Activated CD4-positive, alpha-beta T cell treated with anti-CD3 and anti-CD28 coated beads, Interleukin-2, amount 50 U/mL, for 48 hours (primary cell): Measurements from ENCODE around the gene MAP3K8.
A peak's percentile ranks its signal among the peaks of the same experiment; 100 is the strongest.

ENCODE experiments used
- DNase-seq, 2 experiments: peaks; one replicate each; pipeline ENCODE4 v3.0.0-alpha.2; 2020

The MAP3K8 gene

DNA sequence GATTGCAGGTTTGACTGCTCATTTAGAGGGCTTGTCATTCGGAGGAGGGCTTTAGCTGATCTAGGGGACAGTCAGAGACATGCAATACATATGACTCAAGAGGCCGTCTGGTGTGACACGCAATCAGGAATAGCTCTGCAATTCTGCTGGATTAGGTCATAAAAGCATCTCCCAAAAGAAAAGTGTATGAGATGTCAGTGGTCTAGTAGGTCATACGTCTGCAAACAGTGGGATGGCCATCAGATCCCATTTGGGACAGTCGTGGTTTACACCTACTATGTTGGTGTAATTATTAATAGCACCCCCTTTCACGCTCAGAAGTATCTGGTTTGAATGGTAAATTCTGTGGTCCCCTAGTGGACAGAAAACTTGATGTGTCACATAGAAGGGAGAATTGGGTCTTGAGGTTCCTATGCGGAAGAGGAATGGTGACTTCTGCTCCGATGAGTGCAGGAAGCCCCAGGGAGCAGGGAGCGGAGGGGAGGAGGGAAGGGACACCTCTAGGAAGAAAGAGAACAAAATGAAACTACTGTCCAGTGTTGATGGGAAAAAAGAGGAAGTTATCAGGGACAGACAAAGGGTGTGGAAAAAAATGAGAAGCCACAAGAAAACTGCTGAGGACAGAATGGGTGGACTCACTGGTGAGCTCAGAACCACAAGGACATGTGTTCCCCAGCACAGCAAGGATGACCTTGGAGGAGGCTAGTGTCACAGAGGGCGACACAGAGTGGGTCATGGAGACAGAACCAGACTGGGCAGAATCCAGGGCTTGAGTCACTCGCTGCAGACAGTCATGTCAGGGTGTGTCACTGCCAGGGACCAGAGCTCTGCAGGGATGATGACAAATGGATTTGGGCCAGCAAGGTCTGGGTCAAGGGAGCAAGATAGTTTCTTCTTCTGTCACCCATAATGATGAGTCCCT, 59.9 kb downstream of the MAP3K8 start:
- DNase-seq, result no peak

DNA sequence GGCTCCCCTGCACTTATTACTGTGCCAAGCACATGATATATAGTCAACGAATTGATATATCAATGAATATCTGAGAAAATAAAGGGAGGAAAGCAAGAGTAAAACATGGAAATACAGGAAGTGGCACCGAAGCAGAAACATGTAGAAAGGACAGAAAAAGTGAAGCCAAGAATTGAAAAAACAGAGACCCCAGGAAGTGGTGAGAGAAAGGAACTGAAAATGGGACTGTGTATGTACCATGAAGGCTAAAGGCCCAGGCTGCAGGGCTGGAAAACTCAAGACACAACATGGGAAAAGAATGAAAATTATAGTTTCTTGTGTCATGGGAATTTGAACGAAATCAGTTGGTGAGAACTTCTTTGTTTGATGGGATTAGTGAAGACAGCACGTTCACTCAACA, 60.6 kb downstream of the MAP3K8 start:
- no peak for DNase-seq

DNA sequence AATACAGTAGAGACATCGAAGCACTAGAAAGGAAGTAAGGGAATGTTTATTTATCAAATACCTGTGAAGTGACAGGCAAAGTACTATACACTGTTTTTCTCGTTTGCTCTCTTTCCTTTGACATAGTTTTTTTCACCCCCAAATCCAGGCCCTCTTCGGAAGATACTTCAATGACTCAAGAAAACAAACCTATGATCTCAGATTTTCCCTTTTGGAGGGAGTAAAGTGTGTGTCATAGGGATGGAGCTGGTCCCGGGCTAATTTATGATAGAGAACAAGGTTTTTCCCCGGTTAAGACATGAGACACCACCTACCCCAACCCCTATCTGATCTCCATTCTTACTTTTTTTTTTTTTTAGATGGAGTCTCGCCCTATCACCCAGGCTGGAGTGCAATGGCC, 61.7 kb downstream of the MAP3K8 start:
- no peak for DNase-seq

DNA sequence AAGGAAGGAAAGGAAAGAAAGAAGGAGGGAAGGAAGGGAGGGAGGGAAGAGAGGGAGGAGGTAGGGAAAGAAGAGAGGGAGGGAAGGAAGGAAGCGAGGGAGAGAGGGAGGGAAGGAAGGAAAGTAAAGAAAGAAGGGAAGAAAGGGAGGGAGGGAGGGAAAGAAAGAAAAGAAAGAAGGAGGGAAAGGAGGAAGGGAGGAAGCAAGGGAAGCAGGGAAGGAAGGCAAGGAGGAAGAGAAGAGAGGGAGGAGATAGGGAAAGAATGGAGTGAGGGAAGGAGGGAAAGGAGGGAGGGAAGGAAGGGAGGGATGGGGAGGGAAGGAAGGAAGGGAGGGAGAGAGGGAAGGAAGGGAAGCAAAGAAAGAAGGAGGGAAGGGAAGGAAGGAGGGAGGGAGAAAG, 65.8 kb downstream of the MAP3K8 start:
- no peak for DNase-seq

DNA sequence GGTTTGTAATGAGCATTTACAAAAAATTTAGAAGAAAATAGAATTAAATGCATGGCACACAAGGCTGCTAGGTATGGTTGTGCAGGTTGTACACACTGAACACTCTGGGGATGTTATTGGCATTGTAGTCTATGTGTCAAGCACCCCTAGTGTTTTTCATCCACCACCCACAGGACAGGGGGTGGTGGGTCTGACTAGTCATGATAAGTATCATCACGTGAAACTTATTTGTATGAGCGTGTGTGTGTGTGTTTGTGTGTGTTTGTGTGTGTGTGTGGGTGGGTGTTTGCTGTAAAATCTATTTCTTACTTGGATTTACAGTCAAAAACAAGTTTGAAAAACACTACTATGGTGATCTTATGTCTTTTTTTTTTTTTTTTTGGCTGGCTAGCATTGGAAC, 66.5 kb downstream of the MAP3K8 start:
- no peak for DNase-seq

DNA sequence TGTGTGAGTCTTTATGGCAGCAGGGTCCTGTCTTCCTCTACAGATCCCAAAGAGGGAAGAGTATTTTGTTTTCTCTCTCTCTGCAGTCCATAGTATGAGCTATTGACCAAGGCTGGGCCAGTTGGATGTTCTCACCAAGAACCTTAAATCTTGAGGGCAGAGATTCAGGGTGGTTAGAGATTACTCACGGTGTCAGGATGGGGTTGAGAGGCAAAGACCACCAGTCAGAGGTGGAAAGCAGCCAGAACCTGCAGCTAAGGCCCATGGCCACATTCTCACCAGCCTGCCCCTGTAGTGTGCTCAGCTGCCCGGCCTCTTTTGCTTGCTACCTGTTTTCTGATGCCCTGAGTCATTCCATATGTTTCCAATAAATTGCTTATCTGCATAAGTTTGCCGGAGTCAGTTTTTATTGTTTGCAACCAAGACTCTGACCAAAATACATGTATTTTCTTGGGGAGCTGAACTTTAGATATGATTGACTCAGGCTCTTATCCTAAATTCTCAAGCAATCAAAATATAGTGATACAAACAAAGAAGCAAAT, 67.0 kb downstream of the MAP3K8 start:
- DNase-seq, result no peak

DNA sequence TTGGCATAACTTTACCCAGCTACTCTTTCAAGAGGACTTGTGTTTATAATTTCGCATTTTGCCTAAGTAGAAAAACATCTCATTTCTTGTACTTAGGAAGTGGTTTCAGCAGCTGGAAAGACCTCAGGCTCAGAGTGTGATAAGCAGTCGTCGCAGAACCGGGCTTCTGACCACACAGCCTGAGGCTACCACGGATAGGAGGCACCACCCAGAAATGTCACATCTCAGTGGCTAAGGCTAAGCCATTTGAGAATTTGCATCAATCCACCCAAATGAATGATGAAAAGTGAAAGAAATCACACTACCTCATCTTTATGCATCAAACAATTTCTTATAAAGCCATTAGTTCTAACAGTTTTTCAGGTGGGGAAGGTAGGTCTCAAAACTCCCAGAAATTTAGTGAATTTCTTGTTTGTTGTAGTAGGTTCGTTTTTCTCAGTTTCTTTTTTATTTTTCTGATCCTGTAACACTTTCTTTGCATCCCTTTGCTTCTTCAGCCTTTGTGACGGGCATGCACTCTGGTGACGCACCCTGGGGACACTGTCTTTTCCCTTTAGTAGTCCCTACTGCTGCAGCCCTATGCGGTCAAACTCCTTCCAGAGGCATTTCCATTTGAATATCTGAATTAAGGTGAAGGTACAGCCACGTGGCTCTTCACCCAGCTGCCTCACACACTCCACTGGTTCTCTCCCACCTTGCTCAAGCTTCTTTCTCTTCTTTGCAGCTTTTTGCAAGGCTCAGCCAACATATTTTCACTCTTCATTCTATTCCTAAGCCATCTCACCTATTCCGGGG, 68.5 kb downstream of the MAP3K8 start:
- DNase-seq, result no peak

DNA sequence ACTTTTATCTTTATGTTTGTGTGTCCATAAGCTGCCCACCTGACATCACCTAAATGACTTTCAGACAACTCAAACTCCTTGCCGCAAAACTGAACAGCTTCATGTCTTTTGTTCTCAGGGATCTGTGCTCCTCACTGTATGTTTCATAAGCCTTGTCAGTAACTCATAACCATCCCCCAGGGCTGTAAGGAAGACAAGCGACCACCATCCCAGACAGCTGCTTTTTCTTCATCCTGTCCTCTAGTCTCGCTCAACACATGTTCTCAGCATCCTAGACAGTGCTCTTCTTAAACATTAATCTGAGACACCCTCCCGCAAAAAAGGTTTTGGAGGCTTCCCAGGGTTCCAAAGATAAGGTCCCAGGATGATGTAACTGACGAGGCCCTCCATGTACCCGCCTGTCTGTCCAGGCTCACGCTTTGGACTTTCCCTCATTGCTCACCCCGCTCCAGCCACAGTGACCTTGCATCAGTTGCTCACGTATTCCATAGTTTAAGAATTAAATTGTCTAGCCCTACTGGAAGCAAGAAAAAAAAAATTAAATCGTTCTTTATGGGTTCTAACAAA, 69.8 kb downstream of the MAP3K8 start:
- no peak for DNase-seq

DNA sequence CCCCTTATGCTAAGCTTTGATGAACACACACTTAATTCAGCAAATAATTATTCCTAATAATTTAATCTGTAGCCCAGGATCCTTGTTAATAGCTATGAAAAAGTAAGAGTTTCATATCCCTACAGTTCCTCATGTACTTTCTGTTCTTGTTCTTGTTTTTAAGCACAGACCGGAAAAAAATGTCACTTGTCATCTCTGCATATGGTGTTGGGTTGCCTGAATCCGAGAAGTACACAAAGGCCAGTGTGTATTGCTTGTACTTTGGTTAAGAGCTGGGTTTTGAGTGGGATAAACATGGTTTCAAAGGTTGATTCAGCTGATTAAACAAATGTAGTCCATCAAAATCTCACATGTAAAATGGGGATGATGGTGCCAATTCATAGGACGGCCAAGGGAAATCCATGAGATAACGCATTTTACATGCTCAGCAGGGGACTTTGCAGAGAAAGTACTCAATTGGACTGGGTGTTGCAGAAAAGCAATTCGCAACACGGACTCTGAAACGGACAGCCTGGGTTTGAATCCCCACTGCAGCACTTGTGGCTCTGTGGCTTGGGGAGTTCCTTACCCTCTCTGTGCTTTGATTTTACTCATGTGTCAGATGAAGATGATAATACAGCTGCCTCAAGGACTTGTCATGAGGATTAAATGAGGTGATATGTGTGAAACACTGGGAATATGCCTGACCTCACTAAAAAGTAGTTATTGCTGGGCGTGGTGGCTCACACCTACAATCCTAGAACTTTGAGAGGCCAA, 71.7 kb downstream of the MAP3K8 start:
- no peak for DNase-seq

DNA sequence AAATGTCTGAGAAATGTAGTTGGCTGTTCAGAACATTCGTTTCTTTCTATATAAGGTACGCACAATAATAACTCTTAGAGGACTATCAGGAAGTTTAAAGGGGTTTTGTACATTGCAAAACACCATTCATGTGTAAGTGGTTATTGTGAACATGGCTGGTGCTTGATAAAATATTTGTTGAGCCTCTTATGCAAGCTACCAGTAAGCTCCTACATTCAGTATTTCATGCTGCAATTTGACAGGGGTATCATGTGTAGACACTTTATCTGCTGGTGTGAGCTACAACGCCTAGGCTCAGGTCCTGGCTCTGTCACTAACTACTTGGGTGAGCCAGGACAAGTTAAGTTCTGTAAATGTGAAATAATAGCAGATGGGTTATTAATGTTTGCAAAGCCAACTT, 75.5 kb downstream of the MAP3K8 start:
- DNase-seq, result no peak

DNA sequence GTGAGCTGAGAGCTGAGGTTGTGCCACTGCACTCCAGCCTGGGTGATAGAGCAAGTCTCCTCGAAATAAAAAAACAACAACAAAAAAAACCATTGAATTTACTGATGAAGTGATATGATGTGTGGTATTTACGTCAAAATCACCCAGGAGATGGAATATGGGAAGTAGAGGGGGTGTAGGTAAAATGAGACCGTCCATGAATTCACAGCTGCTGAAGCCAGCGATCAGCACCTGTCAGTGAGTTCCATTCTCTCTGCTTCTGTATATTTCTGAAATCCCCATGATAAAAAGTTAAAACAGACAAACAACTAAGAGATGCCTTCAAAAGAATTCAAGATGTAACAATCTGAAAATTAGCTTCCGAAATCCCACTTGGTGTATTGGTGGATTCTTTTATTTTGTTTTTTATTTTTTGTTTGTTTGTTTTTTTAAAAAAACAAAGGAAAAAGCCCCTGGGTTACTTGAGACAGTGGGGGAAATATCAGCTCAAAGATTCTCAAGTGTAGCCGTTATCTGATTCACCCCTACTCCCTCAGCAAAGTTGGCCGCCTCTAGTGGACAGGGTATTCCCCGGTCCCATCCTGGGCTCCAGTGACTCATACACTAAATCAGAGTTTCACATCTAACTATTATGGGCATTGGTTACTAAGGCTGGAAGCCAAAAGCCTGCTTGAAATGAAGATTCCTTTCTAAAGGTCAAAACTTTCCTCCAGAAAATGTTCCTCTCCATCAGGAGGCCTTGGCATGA, 76.4 kb downstream of the MAP3K8 start:
- DNase-seq, result peak; percentile 41 to 58

DNA sequence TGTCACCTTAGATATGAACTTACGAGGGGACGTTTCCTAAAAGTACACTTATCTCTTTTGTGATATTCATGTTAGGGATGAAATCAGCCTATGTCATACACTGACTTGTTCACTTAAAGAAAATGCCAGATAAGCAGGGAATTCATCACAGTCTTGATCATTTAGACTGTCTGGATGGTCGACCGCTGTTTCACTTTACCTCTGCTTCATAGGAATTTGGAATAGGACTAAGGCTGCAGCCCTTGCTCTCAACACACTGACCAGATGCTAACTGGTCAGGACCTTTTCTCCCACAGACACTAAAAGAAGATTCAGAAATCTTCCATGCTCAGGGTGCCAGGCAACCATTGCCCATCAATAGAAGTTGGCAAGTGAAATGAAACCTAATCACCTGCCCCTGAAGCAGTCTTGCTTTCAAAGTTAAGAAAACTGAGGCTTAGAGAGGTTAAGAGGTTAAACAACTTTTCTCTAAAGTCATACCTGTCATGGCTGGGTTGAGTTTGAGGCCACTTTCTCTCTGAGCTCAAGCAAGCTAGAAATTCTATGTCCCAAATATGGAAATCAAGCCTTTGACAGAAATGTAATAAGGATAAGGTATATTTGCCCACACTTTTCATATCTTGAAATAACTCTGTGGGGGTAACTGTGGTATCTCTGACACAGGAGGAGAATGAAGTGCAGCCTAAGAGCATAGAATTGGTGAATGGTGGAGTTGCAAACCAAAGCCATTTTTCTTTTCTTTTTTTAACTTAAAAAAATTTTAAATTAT, 77.1 kb downstream of the MAP3K8 start:
- no peak for DNase-seq
